ENCODE results near the gene SLC17A1. TPM values are rescaled to one million over a fixed set of nuclear protein-coding genes. Genes with fewer than 3 reads are reported as not detected.

Gene SLC17A1
- total RNA-seq, 6 experiments from 2014 or later: not detected

DNA sequence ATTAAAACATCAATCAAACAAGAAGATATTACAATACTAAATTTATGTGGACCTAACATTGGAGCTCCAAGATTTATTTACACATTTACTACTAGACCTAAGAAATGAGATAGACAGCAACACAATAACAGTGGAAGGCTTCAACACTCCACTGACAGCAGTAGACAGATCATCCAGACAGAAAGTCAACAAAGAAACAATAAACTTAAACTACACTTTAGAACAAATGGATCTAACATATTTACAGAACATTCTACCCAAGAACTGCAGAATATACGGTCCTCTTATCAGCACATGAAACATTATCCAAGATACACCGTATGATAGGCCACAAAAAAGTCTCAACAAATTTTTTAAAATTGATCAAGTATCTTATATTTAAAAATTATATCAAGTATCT, 27.0 kb downstream of the SLC17A1 start:
- Mint-ChIP-seq H3K9me3 (no peaks in the 10 kb centered on the region), H3K27ac (no peak overlapping the region), H3K27me3 (ENCODE audit: insufficient read depth) (no peaks in the 10 kb centered on the region), H3K4me3 (no peak overlapping the region), H3K36me3 (ENCODE audit: low read depth) (no peaks in the 10 kb centered on the region), H3K4me1 (ENCODE audit: low read depth) (no peaks in the 10 kb centered on the region)
- TF ChIP-seq, protein P1, sequence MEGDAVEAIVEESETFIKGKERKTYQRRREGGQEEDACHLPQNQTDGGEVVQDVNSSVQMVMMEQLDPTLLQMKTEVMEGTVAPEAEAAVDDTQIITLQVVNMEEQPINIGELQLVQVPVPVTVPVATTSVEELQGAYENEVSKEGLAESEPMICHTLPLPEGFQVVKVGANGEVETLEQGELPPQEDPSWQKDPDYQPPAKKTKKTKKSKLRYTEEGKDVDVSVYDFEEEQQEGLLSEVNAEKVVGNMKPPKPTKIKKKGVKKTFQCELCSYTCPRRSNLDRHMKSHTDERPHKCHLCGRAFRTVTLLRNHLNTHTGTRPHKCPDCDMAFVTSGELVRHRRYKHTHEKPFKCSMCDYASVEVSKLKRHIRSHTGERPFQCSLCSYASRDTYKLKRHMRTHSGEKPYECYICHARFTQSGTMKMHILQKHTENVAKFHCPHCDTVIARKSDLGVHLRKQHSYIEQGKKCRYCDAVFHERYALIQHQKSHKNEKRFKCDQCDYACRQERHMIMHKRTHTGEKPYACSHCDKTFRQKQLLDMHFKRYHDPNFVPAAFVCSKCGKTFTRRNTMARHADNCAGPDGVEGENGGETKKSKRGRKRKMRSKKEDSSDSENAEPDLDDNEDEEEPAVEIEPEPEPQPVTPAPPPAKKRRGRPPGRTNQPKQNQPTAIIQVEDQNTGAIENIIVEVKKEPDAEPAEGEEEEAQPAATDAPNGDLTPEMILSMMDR (IDR thresholded peaks at IDR 0.05): no peak
- no peak for DNase-seq

DNA sequence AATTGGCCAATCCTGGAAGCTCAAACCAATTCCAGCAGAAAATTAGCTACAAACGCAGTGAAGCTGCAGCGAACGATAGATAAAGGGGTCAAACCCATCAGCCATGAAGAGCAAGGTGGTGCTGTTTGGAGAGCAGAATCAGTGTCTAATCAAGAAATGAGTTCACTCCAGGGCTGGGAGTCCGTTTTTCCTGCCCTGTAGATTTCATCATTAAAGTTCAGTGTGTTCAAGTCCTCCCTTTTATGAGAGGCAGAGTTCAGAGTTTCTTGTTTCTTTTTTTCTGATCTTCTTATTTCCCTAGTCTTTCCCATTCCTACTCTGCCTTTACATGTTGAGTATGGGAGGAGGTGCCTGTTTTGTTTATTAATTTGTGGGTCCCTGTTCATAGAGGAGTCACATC, 30.4 kb downstream of the SLC17A1 start:
- Mint-ChIP-seq H3K27me3 (ENCODE audit: insufficient read depth) (no peaks in the 10 kb centered on the region), H3K4me1 (ENCODE audit: low read depth) (no peaks in the 10 kb centered on the region), H3K36me3 (ENCODE audit: low read depth) (no peaks in the 10 kb centered on the region), H3K27ac (no peak overlapping the region), H3K4me3 (no peak overlapping the region), H3K9me3 (no peaks in the 10 kb centered on the region)
- TF ChIP-seq, protein P1 (IDR thresholded peaks at IDR 0.05): no peak
- no peak for DNase-seq

DNA sequence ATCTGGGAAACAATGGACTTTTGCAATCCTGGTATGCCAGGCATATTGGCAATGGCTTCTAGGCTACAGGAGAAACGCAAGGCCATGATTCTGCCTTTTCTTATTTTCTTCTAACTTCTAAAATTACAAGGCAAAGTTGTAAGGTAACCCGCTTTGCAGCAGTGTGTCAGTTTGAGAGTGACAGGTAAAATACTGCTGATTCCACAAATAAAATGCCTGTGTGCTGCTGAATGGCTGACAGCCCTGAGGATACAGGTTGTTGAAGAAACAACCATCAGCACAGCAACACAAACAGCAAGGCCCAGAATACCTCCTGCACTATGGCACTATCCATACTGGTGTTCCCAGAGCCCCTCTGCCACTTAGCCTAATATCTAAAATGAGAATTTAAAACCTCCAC, 37.1 kb downstream of the SLC17A1 start:
- H3K4me1 Mint-ChIP-seq (ENCODE audit: low read depth): no peaks in the 10 kb centered on the region
- DNase-seq: no peak
- H3K27ac Mint-ChIP-seq: no peak overlapping the region
- H3K36me3 Mint-ChIP-seq (ENCODE audit: low read depth): no peaks in the 10 kb centered on the region
- H3K4me3 Mint-ChIP-seq: no peak overlapping the region
- no peaks in the 10 kb centered on the region for H3K27me3 Mint-ChIP-seq (ENCODE audit: insufficient read depth)
- no peaks in the 10 kb centered on the region for H3K9me3 Mint-ChIP-seq
- TF ChIP-seq, protein P1 (IDR thresholded peaks at IDR 0.05): no peak

DNA sequence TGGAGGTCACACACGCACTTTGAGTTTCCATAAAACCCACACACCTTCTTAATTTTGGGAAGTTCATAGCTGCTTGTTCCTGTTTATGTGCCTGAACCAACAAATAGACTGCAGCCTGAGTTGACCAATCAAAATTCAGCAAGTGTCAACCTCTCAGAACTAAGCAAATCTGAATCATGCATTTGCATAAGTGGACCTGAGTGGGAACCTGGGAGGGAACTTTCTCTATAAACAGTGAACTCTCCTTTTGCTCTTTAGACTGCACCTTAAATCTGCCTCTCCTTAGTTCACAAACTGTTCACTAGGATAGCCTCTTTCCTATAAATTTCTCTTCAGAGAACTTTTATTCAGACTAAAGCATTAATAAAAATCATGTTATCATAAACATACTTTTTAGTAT, 37.9 kb downstream of the SLC17A1 start:
- Mint-ChIP-seq H3K4me3 (no peak overlapping the region), H3K4me1 (ENCODE audit: low read depth) (no peaks in the 10 kb centered on the region), H3K36me3 (ENCODE audit: low read depth) (no peaks in the 10 kb centered on the region), H3K27ac (no peak overlapping the region), H3K27me3 (ENCODE audit: insufficient read depth) (no peaks in the 10 kb centered on the region), H3K9me3 (no peaks in the 10 kb centered on the region)
- DNase-seq: no peak
- TF ChIP-seq, protein P1 (IDR thresholded peaks at IDR 0.05): no peak

DNA sequence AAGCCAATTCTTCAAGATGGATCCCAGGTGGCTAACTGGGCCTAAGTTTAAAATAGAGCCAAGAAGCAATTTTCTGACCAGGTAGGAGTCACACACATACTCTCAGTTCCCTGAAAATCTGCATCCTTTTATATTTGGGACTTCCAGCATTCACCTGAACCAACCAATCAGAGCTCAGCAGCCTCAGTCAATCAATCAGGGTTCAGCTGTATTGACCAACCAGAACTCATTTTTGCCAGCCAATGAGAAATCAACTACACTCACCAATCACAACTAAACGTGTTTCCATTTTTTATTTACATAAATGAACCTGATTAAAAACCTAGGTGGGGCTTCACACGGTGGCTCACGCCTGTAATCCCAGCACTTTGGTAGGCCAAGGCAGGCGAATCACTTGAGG, 39.8 kb downstream of the SLC17A1 start:
- Mint-ChIP-seq H3K36me3 (ENCODE audit: low read depth) (no peaks in the 10 kb centered on the region), H3K27me3 (ENCODE audit: insufficient read depth) (no peaks in the 10 kb centered on the region), H3K27ac (no peak overlapping the region), H3K9me3 (no peaks in the 10 kb centered on the region), H3K4me1 (ENCODE audit: low read depth) (no peaks in the 10 kb centered on the region), H3K4me3 (no peak overlapping the region)
- DNase-seq: no peak
- TF ChIP-seq, protein P1 (IDR thresholded peaks at IDR 0.05): no peak

DNA sequence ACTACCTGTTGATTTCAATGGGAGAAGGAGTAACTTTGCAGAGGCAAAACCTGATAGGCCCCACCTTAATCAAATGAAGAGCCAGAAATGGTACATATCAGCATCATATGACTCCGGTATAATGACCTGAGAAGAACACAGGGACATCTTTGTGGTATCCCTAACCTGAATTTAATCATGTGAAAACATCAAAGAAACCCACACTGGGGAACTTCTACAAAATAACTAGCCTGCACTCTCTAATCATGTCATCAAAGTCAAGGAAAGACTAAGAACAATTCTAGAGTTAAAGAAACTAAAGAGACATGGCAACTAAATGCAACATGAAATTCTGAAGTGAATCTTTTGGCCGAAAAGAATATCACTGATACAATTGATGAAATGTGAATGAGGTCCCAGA, 42.4 kb downstream of the SLC17A1 start:
- Mint-ChIP-seq H3K4me3 (no peak overlapping the region), H3K36me3 (ENCODE audit: low read depth) (no peaks in the 10 kb centered on the region), H3K27me3 (ENCODE audit: insufficient read depth) (no peaks in the 10 kb centered on the region), H3K27ac (no peak overlapping the region), H3K4me1 (ENCODE audit: low read depth) (no peaks in the 10 kb centered on the region), H3K9me3 (no peaks in the 10 kb centered on the region)
- TF ChIP-seq, protein P1 (IDR thresholded peaks at IDR 0.05): no peak
- no peak for DNase-seq
